GM18951 (cell line): ENCODE results near the gene MSH2.

Source experiments
- POLR2A ChIP-seq: IDR thresholded peaks from 4 replicates; pipeline ENCODE4 v1.6.1; 2011; ENCODE audit warnings: mild to moderate bottlenecking; ENCODE audit not compliant: insufficient read length, insufficient read depth; ENCODE audit errors: extremely low read depth
- in situ Hi-C: fragments of 300-500 bp; cut with MboI; formaldehyde crosslinking; loops from one replicate; pipeline ENCODE4 v1.12.0; 2022; ENCODE audit warnings: low sequenced_read_pairs, mixed read lengths, inconsistent platforms; ENCODE audit not compliant: unreplicated experiment

Gene MSH2

DNA sequence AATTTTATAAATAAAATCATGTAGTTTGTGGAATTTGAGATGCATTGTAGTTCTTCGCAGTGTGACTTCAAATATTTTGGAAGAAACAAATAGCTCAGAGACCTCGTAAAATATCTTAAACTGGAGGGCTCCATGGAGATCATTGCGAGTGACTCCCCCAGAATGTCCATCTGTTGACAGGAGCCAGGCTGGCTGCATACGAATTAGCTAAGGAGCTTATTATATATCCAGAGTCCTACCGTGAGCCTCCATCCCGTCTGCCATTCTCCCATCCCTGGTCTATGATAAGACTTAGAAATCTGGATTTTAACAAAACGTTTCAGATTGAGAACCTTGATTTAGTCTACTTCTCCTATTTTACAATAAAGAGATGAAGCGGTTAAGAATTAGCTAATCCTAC, 80.2 kb downstream of the MSH2 start:
- in situ Hi-C loops = no loop called here
- TF ChIP-seq POLR2A = no peak

DNA sequence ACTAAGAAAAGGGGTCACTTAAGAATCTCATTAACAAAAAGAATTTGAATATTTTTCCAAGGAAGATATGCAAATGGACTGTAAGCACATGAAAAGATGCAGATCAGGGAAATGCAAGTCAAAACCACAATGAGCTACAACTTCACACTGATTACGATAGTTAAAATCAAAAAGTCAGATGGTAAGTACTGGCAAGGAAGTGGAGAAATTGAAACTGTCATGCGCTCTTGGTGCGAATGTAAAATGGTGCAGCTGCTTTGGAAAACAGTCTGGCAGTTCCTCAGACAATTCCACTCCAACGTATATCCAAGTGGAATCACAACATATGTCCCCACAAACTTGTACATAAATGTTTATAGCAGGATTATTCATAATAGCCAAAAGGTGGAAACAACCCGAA, 81.4 kb downstream of the MSH2 start:
- TF ChIP-seq POLR2A = no peak
- in situ Hi-C loops = no loop called here

DNA sequence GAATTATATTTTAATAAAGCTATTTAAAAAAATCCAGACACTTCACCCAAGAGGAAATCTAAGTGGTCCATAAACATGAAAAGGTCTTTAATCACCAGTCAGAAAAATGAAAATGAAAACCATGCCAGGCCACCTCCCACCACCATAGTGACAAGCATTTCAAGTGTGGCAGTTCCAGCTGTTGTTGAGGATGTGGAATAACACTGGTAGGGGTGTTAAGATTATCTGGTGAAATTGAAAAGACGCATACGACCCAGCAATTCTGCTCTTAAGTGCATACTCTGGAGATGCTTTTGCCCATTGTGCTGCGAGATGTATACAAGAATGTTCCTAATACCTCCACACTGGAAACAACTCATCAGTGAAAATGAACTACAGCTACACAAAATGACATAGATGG, 82.2 kb downstream of the MSH2 start:
- in situ Hi-C loops = no loop called here
- no peak for TF ChIP-seq POLR2A

DNA sequence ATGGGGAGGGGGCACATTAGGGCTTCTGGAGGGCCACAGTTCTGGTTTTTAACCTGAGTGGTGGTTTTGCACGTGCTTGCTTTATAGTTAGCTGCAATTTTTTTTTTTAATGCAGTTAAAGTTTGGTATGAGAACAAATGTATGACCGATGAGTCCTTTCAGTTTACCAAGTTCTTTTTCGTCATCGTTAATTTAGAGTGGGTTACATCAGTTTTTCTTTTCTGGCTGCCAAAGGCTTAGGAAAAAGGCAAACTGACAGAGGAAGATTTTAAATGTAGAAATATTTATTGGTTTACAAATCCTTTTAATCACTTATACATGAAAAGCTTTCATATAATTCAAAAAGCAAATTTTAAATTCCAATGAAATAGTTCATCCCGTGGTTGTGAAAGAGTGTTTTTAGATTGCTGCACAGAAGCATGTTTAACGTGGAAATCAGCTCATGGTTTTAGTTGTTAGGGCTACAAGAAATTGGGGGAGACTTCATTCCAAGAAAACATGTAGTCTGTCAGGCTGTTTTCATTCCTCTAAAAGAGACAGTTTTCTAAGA, 82.9 kb downstream of the MSH2 start:
- in situ Hi-C loops = no loop called here
- no peak for TF ChIP-seq POLR2A

DNA sequence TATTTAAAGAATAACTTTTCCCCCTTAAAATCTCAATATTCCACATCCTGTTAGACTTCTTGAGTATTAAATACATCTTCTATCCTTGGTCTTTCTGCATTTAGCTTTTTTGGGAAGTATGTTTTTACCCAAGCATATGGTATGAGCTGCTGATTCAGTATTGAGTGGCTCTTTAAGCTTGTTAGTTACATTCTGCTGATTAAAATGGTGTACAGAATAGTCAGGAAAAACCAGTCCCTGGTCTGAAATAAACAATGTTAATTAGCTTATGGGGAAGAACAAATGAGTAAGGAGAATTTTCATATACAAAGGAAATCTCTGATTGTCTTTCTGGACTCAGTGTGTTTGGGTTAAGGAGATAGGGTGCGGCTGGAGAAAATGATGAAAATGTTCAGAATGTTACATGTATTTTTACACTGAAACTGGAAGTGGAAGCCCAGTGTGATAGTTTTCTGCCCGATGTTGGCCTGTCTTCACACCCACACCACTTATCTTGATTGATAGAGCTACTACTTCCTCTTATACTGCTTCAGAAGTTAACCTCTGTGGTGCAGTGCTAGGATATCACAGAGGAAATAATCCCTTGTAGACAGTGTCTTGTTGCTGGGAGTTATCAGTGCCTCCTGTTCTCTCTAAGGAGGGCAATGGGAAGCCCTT, 84.0 kb downstream of the MSH2 start:
- TF ChIP-seq POLR2A = no peak
- in situ Hi-C loops = no loop called here

DNA sequence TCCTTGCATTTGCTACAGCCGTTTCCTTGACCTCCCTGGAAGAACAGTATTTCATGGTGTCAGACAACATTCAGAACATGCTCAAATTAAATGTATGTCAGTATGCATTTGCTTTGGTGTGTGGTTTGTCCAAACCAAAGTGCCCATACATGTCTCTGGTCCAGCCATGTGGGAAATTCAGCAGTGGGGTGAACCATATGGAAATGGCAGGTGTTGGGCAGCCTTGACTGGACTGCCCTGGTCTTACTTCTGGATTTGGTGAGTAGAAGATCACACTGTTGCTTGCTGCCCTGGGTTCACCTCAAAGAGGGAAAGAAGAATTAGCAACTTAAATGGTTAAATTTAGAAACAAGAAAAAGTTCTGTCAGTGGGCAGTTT, 84.5 kb downstream of the MSH2 start:
- TF ChIP-seq POLR2A = no peak
- in situ Hi-C loops = no loop called here

DNA sequence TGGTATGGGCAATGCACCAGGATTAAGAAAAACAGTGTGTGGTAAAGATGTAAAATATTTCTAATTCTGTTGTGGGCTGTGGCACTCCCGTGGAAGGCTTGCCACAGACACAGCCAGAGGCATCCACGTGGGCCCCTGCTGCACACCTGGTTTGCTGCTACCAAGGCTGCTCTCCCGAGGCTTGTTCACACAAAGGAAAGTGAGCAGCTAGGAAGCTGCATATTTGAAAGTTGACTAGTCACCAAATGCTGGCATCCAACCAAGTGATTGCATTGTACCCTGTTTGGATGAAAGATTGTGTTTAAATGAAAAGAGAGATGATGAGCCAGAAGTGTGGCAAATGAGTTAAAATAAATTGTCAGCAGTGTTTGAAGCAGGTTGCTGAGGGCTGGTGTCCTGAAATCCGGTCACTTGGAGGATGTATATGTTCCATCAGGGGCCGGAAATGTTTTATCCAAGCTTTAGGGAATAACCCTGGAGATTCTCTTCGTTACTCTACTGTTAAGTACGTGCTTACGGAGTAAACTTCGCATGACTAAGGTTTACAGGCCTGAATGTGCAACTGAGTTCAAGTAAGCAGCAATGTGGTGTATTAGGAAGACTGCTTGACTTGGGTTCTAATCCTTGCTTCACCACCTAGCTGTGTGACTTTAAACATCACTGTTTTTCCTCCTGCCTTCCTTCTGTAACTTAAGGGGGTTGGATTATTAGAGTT, 86.1 kb downstream of the MSH2 start:
- TF ChIP-seq POLR2A = no peak
- in situ Hi-C loops = no loop called here

DNA sequence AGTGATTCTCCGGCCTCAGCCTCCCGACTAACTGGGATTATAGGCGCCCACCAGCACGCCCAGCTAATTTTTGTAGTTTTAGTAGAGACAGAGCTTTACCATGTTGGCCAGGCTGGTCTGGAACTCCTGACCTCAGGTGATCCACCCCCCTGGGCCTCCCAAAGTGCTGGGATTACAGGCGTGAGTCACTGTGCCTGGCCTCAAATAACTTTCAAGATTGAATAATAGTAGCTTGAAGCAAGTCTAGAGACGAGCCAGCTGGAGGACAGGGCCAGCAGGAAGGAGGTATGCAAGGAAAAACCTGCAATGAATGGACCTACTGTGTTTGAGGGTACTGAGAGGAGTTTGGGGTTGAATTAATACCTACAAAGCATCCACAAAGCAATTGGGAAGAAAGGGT, 87.5 kb downstream of the MSH2 start:
- TF ChIP-seq POLR2A = no peak
- in situ Hi-C loops = no loop called here

DNA sequence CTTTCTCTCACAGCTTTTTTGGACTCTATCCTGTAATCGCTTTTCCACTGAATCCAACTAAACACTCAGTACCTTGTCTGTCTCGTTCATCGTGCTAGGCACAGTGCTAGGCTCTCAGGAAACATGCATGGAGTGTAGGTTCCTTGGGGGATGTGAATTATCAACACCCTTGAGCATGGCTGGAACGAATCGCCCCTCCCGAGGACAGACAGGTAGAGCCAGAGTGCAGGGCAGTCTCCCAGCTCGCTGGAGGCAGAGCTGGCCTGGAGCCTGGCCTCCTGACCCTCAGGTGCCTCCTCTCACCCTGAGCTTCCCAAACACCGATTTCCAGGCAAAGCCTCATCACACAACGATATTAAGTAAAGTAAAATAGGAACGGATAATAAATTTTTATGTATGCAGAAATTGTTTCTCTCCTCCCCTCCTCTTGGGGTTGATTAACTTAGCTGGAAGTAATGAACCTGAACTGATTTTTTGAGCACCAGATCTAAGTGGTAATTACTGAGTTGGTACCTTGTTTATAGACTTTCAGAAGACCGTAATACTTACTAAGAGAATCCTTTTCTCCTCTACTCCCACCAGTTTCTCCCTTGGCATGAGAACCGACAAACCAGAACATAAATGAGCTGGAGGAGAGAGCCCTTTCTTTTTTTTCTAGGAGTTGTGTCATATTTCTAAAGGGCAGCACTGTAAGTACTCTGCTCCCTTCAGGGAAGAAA, 90.5 kb downstream of the MSH2 start:
- no peak for TF ChIP-seq POLR2A
- in situ Hi-C loops = no loop called here

DNA sequence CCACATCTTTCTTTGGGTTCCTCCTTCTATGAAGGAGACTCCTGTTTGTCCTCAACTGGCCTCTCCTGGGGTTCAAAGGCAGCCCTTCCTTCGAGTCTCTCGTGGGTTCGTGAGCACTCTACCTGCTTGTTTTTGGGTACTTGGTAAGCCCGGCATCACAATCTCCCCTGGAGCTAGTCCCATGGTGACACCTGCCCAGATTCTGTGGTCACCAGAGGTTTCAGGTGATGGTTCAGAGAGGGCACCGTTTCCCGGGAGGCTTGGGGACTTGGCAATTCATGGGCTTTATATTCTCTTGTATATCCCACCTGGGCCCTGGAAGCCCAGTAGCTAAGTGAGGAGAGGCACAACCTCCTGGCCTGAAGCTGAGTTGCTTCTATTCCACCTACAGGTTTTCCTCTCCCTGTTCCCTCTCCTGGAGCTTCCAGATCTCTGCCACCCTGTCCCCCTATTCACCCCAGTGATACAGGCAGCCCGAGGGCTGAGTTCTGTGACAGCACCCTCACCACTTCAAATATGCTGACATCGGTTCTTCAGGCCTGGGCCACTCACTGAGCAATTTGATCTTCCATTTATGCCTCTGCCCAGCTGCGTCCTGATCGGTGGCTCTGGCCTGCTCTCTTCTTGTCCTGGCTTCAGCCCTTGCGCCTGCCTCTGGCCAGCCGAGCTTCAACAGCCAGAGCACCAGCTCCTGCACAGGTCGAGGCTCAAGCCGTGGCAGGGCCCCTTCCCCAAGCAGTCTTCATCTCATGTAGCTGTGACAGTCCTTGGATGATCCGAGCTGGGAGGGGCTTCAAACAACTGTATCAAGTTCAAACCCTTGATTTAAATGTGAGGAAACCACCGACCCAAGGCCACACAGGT, 91.5 kb downstream of the MSH2 start:
- no peak for TF ChIP-seq POLR2A
- in situ Hi-C loops = no loop called here

DNA sequence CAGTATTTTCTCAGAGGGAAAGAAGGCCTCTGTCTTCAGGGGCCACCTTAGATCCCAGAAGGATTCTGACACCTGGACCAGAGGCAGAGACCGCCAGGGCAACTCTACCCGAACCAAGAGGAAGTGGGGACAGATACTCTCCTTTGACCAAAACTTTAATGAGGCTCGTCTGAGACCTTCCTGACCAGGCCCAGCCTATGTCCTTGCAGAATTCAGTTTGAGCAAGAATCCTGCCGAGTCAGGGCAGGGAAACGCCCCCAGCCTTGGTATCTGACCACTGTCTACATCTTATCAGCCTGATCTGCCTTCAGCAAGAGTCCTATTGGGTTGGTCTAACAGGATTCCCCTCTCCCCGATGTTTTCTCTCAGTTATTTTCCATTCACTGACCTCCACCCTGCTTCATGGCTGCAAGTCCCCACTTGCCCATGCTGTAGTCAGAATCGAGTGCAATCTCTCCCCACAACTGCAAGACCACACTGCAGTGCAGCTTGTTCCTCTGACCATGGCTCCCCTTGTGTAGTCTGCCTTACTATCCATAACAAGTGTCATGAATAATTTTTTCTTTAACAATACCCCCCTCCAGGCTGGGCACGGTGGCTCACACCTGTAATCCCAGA, 95.0 kb downstream of the MSH2 start:
- in situ Hi-C loops = no loop called here
- TF ChIP-seq POLR2A = no peak

DNA sequence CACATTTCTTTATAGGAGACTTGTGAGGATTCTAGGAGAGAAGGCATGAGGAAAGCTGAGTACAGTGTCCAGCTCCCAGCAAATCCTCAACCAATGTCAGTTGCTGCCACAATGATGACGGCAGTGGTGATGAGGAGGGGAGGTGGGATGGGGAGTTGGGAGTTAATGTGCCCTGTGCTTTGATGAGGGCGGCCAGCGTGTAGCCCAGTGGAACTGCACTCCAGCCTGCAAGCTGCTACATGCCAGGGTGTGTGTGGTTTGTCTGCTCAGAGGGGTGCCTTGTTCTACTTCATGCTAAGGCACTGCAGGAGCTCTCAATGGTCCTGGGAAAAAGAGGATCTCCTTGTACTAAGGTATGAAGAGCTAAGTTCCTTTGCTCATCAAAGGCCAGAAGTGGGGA, 96.1 kb downstream of the MSH2 start:
- in situ Hi-C loops = no loop called here
- no peak for TF ChIP-seq POLR2A
